ENCODE data around the gene HES5. TPM values are rescaled to one million over a fixed set of nuclear protein-coding genes. Genes with fewer than 3 reads are reported as not detected.
A peak's percentile ranks its signal among the peaks of the same experiment; 100 is the strongest.

HES5 gene
- total RNA-seq, 3 donors from 2014 or later, result 1.3 to 7.8 (median 1.6) TPM

- no peak for ATAC-seq
- peaks cover 53% of the 10 kb centered on the region for H3K4me1 ChIP-seq (ENCODE audit: low read depth)
- no peak for DNase-seq
Measured at GRCh38 chr1:2532485-2533160, 2.6 kb upstream of the HES5 start.

GRCh38 chr1:2530513-2531361 is 674 bp upstream of the HES5 start:
- Histone ChIP-seq H3K9me3 (no peaks in the 10 kb centered on the region), H3K4me3 (no peak overlapping the region), H3K4me1 (ENCODE audit: low read depth) (peaks cover 56% of the 10 kb centered on the region), H3K36me3 (ENCODE audit: low read depth) (no peaks in the 10 kb centered on the region)
- ATAC-seq (no peak), DNase-seq (peak in 2 of 3 donors; percentile 60 to 70)
- TF ChIP-seq CTCF (IDR thresholded peaks at IDR 0.05), result no peak
- intact Hi-C loops (cut with DNase I, micrococcal nuclease), result no loop called here

More at GRCh38 chr1:2532485-2533160, 2.6 kb upstream of the HES5 start:
- no peaks in the 10 kb centered on the region for H3K36me3 ChIP-seq (ENCODE audit: low read depth)
- intact Hi-C loops (cut with DNase I, micrococcal nuclease), result no loop called here
- no peaks in the 10 kb centered on the region for H3K9me3 ChIP-seq
- no peak overlapping the region for H3K4me3 ChIP-seq
- no peak for TF ChIP-seq CTCF (IDR thresholded peaks at IDR 0.05)

- intact Hi-C loops (cut with DNase I, micrococcal nuclease), result no loop called here
- no peak for TF ChIP-seq CTCF (IDR thresholded peaks at IDR 0.05)
- H3K36me3 ChIP-seq (ENCODE audit: low read depth), result no peaks in the 10 kb centered on the region
- H3K4me1 ChIP-seq (ENCODE audit: low read depth), result peaks cover 54% of the 10 kb centered on the region
- DNase-seq, result peak in 2 of 3 donors; percentile 60 to 68
- H3K9me3 ChIP-seq, result no peaks in the 10 kb centered on the region
- no peak overlapping the region for H3K4me3 ChIP-seq
- peak; percentile 5 for ATAC-seq
Measured at GRCh38 chr1:2528966-2529783, 888 bp downstream of the HES5 start.

GRCh38 chr1:2528611-2528965 is 1.5 kb downstream of the HES5 start:
- ATAC-seq (no peak), DNase-seq (no peak)
- Histone ChIP-seq H3K4me1 (ENCODE audit: low read depth) (peaks cover 57% of the 10 kb centered on the region), H3K36me3 (ENCODE audit: low read depth) (no peaks in the 10 kb centered on the region), H3K4me3 (no peak overlapping the region), H3K9me3 (no peaks in the 10 kb centered on the region)
- TF ChIP-seq CTCF (IDR thresholded peaks at IDR 0.05), result no peak
- intact Hi-C loops (cut with DNase I, micrococcal nuclease), result no loop called here

- no peak for TF ChIP-seq CTCF (IDR thresholded peaks at IDR 0.05)
- DNase-seq, result peak in 2 of 3 donors; percentile 27 to 49
- H3K4me1 ChIP-seq (ENCODE audit: low read depth), result peaks cover 58% of the 10 kb centered on the region
- no peaks in the 10 kb centered on the region for H3K9me3 ChIP-seq
- ATAC-seq, result no peak
- intact Hi-C loops (cut with DNase I, micrococcal nuclease), result no loop called here
- no peaks in the 10 kb centered on the region for H3K36me3 ChIP-seq (ENCODE audit: low read depth)
- no peak overlapping the region for H3K4me3 ChIP-seq
Measured at GRCh38 chr1:2528016-2528415, 2.0 kb downstream of the HES5 start.
